Stomach (tissue), 4 donors: Measurements from ENCODE around the gene NSUN6.

ENCODE experiments used
- EP300 ChIP-seq: sonication (generic); formaldehyde crosslinking; IDR thresholded peaks from one replicate; pipeline ENCODE4 v1.6.1; 2017; ENCODE audit warnings: antibody characterized with exemption
- POLR2A ChIP-seq, 4 donors: fragments of 450-650 bp; IDR thresholded peaks; one replicate each; pipeline ENCODE4 v1.6.1; 2016; ENCODE audit warnings: antibody characterized with exemption in 4 of 4, control low read depth in 2 of 4, mild to moderate bottlenecking in 1 of 4, moderate library complexity in 1 of 4
- POLR2AphosphoS5 ChIP-seq, 3 donors: sonication (generic); formaldehyde crosslinking; IDR thresholded peaks; one replicate each; pipeline ENCODE4 v1.6.1; 2016; ENCODE audit warnings: antibody characterized with exemption in 3 of 3
- TF ChIP-seq, protein P1 (sequence below), 7 experiments: fragments of 450-650 bp in 4 of 7; fragments of 200-600 bp in 3 of 7; sonication (generic) in 3 of 7; IDR thresholded peaks; one replicate each; pipeline ENCODE4 v1.5.1; 2016 to 2019; ENCODE audit warnings: antibody characterized with exemption in 7 of 7, control low read depth in 2 of 7, mild to moderate bottlenecking in 1 of 7

DNA sequence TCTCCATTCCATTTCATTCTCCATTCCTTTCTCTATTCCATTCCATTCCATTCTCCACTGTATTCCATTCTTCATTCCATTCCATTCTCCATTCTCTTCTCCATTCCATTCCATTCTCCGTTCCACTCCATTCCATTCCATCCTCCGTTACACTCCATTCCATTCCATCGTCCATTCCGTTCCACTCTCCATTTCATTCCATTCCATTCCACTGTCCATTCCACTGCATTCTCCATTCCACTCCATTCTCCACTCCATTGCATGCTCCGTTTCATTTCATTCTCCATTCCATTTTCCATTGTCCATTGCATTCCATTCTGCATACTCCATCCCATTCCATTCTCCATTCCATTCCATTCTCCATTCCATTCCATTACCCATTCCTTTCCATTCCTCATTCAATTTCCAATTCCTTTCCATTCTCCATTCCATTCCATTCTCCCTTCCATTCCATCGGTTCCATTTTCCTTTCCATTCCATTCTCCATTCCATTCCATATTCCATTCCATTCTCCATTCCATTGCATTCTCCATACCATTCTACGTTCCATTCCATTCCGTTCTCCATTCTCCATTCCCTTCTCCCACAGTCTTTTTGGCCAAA is 78.3 kb downstream of the NSUN6 start:
- TF ChIP-seq, protein P1, sequence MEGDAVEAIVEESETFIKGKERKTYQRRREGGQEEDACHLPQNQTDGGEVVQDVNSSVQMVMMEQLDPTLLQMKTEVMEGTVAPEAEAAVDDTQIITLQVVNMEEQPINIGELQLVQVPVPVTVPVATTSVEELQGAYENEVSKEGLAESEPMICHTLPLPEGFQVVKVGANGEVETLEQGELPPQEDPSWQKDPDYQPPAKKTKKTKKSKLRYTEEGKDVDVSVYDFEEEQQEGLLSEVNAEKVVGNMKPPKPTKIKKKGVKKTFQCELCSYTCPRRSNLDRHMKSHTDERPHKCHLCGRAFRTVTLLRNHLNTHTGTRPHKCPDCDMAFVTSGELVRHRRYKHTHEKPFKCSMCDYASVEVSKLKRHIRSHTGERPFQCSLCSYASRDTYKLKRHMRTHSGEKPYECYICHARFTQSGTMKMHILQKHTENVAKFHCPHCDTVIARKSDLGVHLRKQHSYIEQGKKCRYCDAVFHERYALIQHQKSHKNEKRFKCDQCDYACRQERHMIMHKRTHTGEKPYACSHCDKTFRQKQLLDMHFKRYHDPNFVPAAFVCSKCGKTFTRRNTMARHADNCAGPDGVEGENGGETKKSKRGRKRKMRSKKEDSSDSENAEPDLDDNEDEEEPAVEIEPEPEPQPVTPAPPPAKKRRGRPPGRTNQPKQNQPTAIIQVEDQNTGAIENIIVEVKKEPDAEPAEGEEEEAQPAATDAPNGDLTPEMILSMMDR (IDR thresholded peaks at IDR 0.05) = no peak
- TF ChIP-seq POLR2AphosphoS5 (IDR thresholded peaks at IDR 0.05) (no peak), POLR2A (IDR thresholded peaks at IDR 0.05) (no peak), EP300 (no peak)
